OCI-LY3 (cell line): Measurements from ENCODE around the gene NDRG3.

Experiments
- CTCF ChIP-seq: fragments of 200-600, 300-600 bp; sonication (generic); IDR thresholded peaks from 2 replicates; pipeline ENCODE4 v1.5.1; 2014; ENCODE audit warnings: antibody characterized with exemption, low read length, low read depth
- EZH2phosphoT487 ChIP-seq: fragments of 200-600 bp; shearing (Covaris generic); IDR thresholded peaks from 2 replicates; pipeline ENCODE4 v1.6.1; 2018; ENCODE audit warnings: antibody characterized with exemption, mixed run types, low read depth

DNA sequence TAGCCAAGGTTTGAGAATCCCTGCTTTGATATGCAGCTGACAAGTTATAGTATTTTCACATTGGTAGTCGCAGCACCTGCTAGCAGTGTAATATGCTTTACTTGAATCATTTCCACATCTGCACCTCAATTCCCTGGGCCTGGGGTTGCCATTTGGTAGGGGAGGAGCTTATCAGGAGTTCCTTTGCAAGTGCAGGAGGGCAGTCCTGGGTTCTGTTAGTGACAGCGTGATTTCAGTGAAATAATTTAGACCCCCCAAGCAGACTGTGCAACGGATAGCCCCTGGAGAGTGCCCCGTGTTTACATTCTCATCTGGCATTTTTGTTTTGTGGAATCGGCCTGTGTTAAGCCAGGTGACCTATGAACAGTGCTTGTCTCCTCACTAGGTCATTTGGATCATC, 134.3 kb downstream of the NDRG3 start:
- TF ChIP-seq CTCF: no peak
- no peak for TF ChIP-seq EZH2phosphoT487
